GM21423 (cell line): ENCODE measurements around the gene DDIT3.

Experiments used
- ATAC-seq: cut with Tn5 transposase; IDR thresholded peaks from one replicate; pipeline ENCODE4 v1.9.1; 2021; ENCODE audit warnings: mild to moderate bottlenecking, moderate library complexity; ENCODE audit not compliant: unreplicated experiment

DDIT3 gene

GRCh38 chr12:57487597-57488401, 32.5 kb downstream of the DDIT3 start, which contains the start of gene MARS1:
TSS of gene MARS1 (plus strand) at chr12:57488068. CDS start at chr12:57488091, 23 bp downstream.
- ATAC-seq = peak; percentile 97

- no peak for ATAC-seq
These were observed 33.2 kb downstream of the DDIT3 start for GRCh38 chr12:57487055-57487596.

- no peak for ATAC-seq
These were observed 34.6 kb downstream of the DDIT3 start for GRCh38 chr12:57485695-57486094.

GRCh38 chr12:57483466-57483865, 36.8 kb downstream of the DDIT3 start:
- no peak for ATAC-seq

- no peak for ATAC-seq
These were observed 38.6 kb downstream of the DDIT3 start for GRCh38 chr12:57481671-57482070.

- ATAC-seq = peak; percentile 54
These were observed 40.8 kb downstream of the DDIT3 start, which contains the start of gene ARHGAP9 for GRCh38 chr12:57479376-57480115. TSS of gene ARHGAP9 (minus strand) at chr12:57479866. CDS start at chr12:57479406, 460 bp downstream.

GRCh38 chr12:57479043-57479375, 41.3 kb downstream of the DDIT3 start:
- no peak for ATAC-seq

GRCh38 chr12:57477710-57478681, 42.3 kb downstream of the DDIT3 start:
- ATAC-seq = no peak

- no peak for ATAC-seq
These were observed 43.2 kb downstream of the DDIT3 start for GRCh38 chr12:57476993-57477709.

- ATAC-seq = no peak
These were observed 43.9 kb downstream of the DDIT3 start for GRCh38 chr12:57476162-57476992.

GRCh38 chr12:57475271-57476161, 44.8 kb downstream of the DDIT3 start:
- ATAC-seq = no peak

GRCh38 chr12:57474862-57475261, 45.5 kb downstream of the DDIT3 start:
- no peak for ATAC-seq

GRCh38 chr12:57474430-57474829, 45.9 kb downstream of the DDIT3 start:
- ATAC-seq = no peak

GRCh38 chr12:57473886-57474285, 46.4 kb downstream of the DDIT3 start:
- ATAC-seq = no peak

GRCh38 chr12:57473392-57473791, 46.9 kb downstream of the DDIT3 start:
- no peak for ATAC-seq

GRCh38 chr12:57472391-57472790, 47.9 kb downstream of the DDIT3 start:
- no peak for ATAC-seq

- ATAC-seq = no peak
These were observed 48.7 kb downstream of the DDIT3 start for GRCh38 chr12:57471661-57472060.
